ENCODE results near the gene NMB. TPM values are rescaled to one million over a fixed set of nuclear protein-coding genes. Genes with fewer than 3 reads are reported as not detected.

NMB gene
- total and polyA plus RNA-seq, 10 donors = 1.0 to 5.5 (median 2.5) TPM

- Histone ChIP-seq H3K9me3 (no peaks in the 10 kb centered on the region), H3K4me1 (peaks cover 3 to 14% (median 10%) of the 10 kb centered on the region in 6 donors), H3K27me3 (replicated peaks in 1 of 7) (no peaks in the 10 kb centered on the region), H3K4me3 (no peak overlapping the region), H3K27ac (no peak overlapping the region), H3K36me3 (peaks cover 0 to 46% (median 4%) of the 10 kb centered on the region in 6 donors)
- intact Hi-C loops (cut with DNase I; ENCODE audit: low total_unique reads) = no loop called here
- DNase-seq = no peak
- TF ChIP-seq POLR2AphosphoS5 (IDR thresholded peaks at IDR 0.05) (no peak), POLR2A (IDR thresholded peaks at IDR 0.05) (no peak)
- TF ChIP-seq, protein P1, sequence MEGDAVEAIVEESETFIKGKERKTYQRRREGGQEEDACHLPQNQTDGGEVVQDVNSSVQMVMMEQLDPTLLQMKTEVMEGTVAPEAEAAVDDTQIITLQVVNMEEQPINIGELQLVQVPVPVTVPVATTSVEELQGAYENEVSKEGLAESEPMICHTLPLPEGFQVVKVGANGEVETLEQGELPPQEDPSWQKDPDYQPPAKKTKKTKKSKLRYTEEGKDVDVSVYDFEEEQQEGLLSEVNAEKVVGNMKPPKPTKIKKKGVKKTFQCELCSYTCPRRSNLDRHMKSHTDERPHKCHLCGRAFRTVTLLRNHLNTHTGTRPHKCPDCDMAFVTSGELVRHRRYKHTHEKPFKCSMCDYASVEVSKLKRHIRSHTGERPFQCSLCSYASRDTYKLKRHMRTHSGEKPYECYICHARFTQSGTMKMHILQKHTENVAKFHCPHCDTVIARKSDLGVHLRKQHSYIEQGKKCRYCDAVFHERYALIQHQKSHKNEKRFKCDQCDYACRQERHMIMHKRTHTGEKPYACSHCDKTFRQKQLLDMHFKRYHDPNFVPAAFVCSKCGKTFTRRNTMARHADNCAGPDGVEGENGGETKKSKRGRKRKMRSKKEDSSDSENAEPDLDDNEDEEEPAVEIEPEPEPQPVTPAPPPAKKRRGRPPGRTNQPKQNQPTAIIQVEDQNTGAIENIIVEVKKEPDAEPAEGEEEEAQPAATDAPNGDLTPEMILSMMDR (IDR thresholded peaks at IDR 0.05 in 8 of 11, conservative IDR thresholded peaks at IDR 0.05 in 3 of 11) = no peak
- WGBS, 5 donors = 86 to 93% (median 87%) methylated on average over 11 of the region's 11 CpGs
Observed at GRCh38 chr15:84609818-84610525, 48.0 kb downstream of the NMB start.

- H3K27me3 ChIP-seq (replicated peaks in 1 of 7) = no peaks in the 10 kb centered on the region
- H3K36me3 ChIP-seq = peaks cover 0 to 56% (median 10%) of the 10 kb centered on the region in 6 donors
- H3K4me1 ChIP-seq = peaks cover 3 to 26% (median 18%) of the 10 kb centered on the region in 6 donors
- DNase-seq = no peak
- no peaks in the 10 kb centered on the region for H3K9me3 ChIP-seq
- intact Hi-C loops (cut with DNase I; ENCODE audit: low total_unique reads) = no loop called here
- no peak overlapping the region for H3K27ac ChIP-seq
- WGBS, 5 donors = 57 to 90% (median 87%) methylated on average over 1 of the region's 1 CpG
- TF ChIP-seq POLR2AphosphoS5 (IDR thresholded peaks at IDR 0.05) = no peak
- no peak for TF ChIP-seq POLR2A (IDR thresholded peaks at IDR 0.05)
- TF ChIP-seq, protein P1 (IDR thresholded peaks at IDR 0.05 in 8 of 11, conservative IDR thresholded peaks at IDR 0.05 in 3 of 11) = no peak
- H3K4me3 ChIP-seq = no peak overlapping the region
Observed at GRCh38 chr15:84608707-84609284, 49.2 kb downstream of the NMB start.

DNA sequence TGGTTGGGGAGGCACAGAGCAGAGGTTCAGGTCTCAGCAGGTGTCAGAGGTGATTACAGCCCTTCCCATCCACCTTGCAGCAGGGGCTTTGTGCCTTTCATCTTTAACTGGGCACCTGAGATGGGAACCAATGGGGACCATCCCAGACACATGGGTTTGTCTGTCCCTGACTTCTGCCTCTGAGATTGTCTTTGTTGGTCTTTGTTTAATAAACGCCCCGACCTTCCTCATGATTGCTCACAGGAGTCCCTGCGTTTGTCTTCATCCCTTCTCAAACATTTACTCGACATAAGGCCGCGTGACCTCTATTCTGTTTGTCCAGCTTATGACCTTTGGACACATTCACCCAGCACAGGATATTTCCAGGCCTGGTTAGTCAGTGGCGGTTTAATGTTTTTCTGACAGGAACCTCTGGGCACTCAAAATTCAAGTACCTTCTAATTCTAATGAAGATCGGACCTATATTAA lies 51.3 kb downstream of the NMB start:
- intact Hi-C loops (cut with DNase I; ENCODE audit: low total_unique reads) = no loop called here
- peaks cover 0 to 56% (median 10%) of the 10 kb centered on the region in 6 donors for H3K36me3 ChIP-seq
- no peak for DNase-seq
- peaks cover 7 to 47% (median 33%) of the 10 kb centered on the region in 6 donors for H3K4me1 ChIP-seq
- no peaks in the 10 kb centered on the region for H3K9me3 ChIP-seq
- H3K27ac ChIP-seq = no peak overlapping the region
- H3K4me3 ChIP-seq = no peak overlapping the region
- TF ChIP-seq, protein P1 (IDR thresholded peaks at IDR 0.05 in 8 of 11, conservative IDR thresholded peaks at IDR 0.05 in 3 of 11) = no peak
- TF ChIP-seq POLR2A (IDR thresholded peaks at IDR 0.05) (no peak), POLR2AphosphoS5 (IDR thresholded peaks at IDR 0.05) (no peak)
- 90 to 95% (median 91%) methylated on average over 8 of the region's 8 CpGs for WGBS, 5 donors
- H3K27me3 ChIP-seq (replicated peaks in 1 of 7) = no peaks in the 10 kb centered on the region

DNA sequence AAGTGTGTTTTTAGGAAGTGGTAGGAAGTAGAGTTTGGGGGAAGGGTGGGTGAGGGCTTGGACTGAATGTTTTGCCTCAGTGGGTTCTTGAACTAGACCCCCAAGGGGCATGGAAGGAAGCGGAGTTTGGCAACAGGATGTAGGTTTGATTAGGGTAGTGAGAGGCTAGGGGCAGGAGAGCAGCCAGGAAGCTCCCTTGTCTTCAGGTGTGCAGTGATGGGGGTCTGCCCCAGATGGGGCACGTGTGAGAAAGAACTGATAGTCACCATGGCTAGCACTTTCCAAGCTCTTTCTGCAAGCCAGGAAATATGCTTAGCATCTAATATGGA lies 52.5 kb downstream of the NMB start:
- no peak for DNase-seq
- H3K4me1 ChIP-seq = peaks cover 9 to 54% (median 37%) of the 10 kb centered on the region in 6 donors
- H3K9me3 ChIP-seq = no peaks in the 10 kb centered on the region
- intact Hi-C loops (cut with DNase I; ENCODE audit: low total_unique reads) = no loop called here
- TF ChIP-seq POLR2AphosphoS5 (IDR thresholded peaks at IDR 0.05) (no peak), POLR2A (IDR thresholded peaks at IDR 0.05) (no peak)
- TF ChIP-seq, protein P1 (IDR thresholded peaks at IDR 0.05 in 8 of 11, conservative IDR thresholded peaks at IDR 0.05 in 3 of 11) = no peak
- no peaks in the 10 kb centered on the region for H3K27me3 ChIP-seq (replicated peaks in 1 of 7)
- peak overlapping the region in 3 of 8 donors; percentile 24 to 54 (median 37) for H3K27ac ChIP-seq
- WGBS, 5 donors = 34 to 53% (median 51%) methylated on average over 2 of the region's 2 CpGs
- H3K4me3 ChIP-seq = peak overlapping the region in 1 of 8 donors; percentile 5
- peaks cover 0 to 56% (median 10%) of the 10 kb centered on the region in 6 donors for H3K36me3 ChIP-seq

Data from spleen (tissue), 11 donors.